HG02759 (cell line): ENCODE measurements around the gene GGT6.

Source experiments
- ATAC-seq: cut with Tn5 transposase; IDR thresholded peaks from one replicate; pipeline ENCODE4 v1.9.1; 2021; ENCODE audit warnings: mild to moderate bottlenecking, moderate library complexity; ENCODE audit not compliant: unreplicated experiment

Gene GGT6

GRCh38 chr17:4509401-4509800 lies 51.0 kb downstream of the GGT6 start:
- ATAC-seq: no peak

GRCh38 chr17:4508207-4508606 lies 52.2 kb downstream of the GGT6 start:
- no peak for ATAC-seq

GRCh38 chr17:4507361-4508111 lies 52.8 kb downstream of the GGT6 start:
- no peak for ATAC-seq
